H54 (cell line): ENCODE data around the gene HSPB8.

Experiments
- DNase-seq: peaks from one replicate; pipeline ENCODE4 v3.0.0; 2011; ENCODE audit warnings: low spot score, mixed read lengths; ENCODE audit not compliant: insufficient read length
- FAIRE-seq: peaks from 3 replicates; lab custom pipeline; 2011; peaks lifted over from hg19 to GRCh38; lab: Jason Lieb, UNC
- POLR2A ChIP-seq: IDR thresholded peaks from 2 replicates; pipeline ENCODE4 v1.6.1; 2011; ENCODE audit warnings: low read depth, mild to moderate bottlenecking, low read length

HSPB8 gene

DNA sequence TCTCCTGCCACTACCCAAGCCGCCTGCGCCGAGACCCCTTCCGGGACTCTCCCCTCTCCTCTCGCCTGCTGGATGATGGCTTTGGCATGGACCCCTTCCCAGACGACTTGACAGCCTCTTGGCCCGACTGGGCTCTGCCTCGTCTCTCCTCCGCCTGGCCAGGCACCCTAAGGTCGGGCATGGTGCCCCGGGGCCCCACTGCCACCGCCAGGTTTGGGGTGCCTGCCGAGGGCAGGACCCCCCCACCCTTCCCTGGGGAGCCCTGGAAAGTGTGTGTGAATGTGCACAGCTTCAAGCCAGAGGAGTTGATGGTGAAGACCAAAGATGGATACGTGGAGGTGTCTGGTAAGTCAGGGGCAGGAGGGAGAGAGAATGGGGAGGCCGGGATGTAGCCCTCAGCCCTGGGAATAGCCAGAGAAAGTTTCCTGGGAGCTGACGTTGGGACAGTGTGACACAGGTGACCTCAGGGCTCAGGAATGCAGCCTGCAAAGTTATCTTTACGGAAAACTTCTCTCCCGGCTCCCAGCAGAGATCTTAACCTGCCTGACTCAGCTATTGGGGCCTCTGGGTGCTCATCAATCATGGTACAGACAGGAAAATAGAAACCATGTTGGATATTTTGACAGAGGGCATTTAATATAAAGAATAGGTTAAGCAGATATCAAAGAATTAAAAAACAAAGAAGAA is 747 bp downstream of the HSPB8 start:
- peak; percentile 74 for DNase-seq
- TF ChIP-seq POLR2A: peak; percentile 19; the same call in 1 of the 2 replicates
- FAIRE-seq: no peak

DNA sequence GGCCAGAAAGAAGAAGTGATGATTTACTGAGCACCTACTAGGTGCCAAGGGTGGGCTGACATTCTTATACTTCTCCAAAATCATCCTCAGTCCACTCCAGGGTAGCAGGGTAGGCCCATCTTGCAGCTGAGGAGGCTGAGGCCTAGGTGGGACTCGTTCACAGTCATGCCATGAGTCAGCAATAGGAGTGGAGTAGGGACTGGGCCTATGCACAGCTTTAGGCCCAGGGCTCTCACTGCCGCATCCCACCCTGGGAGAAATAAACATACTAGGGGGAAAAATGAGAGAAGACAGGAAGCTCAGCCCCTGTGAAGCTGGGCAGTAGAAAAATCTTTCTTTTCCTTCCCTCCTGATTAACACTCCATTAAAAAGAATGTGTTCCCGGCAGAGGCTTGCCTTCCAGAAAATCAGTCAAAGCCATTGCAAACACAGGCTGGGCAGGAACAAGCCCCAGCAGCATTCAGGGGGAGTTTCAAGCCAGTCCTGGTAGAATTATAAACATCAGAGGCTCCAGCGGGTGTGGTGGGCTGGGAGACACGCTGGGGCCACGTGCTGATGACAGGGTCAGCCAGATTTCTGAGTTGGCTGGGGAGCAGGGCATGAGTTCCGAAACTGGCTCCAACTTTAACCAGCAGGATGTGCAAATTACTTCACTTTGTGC is 1.8 kb downstream of the HSPB8 start:
- peak; percentile 29 for DNase-seq
- TF ChIP-seq POLR2A: no peak
- FAIRE-seq: no peak

DNA sequence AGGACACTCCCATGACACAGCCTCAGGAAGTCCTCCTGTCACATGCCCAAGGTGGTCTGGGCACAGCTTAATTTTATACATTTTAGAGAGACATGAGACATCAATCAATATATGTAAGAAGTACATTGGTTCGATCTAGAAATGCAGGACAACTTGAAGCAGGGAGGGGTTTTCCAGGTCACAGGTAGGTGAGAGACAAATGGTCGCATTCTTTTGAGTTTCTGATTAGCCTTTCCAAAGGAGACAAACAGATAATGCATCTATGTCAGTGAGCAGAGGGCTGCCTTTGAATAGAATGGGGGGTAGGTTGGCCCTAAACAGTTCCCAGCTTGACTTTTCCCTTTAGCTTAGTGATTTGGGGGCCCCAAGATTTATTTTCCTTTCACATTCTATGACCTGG is 2.5 kb downstream of the HSPB8 start:
- DNase-seq (no peak), FAIRE-seq (no peak)

DNA sequence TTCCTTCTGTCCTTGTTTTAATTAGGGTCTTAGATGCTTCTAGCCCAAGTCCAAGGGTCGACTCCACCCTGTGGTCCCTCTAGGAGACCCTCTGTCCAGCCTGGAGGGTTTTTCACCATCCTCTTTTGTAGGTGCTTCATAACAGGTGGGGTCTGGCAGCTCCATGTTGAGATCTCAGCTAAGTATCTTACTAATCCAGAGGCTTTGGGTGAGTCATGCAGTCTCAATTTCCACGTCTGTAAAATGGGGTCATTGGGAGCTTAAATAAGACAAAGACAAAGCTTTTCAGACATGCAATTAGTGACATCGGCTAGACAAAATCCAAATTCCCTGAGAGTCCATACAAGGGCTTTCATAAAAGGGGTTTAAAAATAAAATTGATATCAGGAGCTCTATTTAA is 3.2 kb downstream of the HSPB8 start:
- TF ChIP-seq POLR2A: no peak
- no peak for FAIRE-seq
- no peak for DNase-seq

More for the DNA sequence above, 2.5 kb downstream of the HSPB8 start:
- TF ChIP-seq POLR2A: no peak

DNA sequence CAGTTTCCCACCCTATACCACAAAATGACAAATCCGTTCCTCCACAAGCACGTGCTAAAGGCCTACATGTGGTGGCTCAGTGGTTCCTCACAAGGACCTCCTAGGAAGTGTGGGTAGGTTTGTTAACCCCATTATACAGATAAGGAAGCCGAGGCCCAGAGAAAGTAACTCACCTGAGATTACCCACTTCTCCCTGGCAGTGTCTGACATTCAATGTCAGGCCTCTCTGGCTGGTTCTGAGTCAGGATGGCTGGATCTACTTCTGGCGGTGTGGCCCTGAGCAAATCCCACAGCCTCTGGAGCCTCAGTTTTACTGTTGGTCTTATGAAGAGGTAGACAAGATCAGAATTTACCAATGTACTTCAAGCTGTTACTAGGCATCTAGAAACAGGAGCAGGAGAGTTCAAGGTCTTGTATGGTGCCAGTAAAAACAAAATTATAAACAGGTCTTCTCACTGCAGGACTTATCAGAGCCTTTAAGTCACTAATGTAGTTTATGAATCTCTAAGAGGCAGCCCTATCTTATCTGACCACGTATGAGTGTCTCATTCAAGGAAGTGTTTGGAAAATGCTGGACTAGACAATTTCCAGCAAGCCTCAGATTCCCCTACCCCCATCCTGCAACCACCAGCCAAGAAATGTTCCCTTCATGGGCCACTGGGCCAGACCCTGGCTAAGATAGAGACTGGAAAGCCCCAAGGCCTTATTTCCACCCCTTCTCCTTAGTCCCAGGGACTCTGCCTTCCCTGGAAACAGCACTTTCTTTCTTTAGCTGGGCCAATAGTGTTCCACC is 4.2 kb downstream of the HSPB8 start:
- DNase-seq: no peak
- TF ChIP-seq POLR2A: no peak
- no peak for FAIRE-seq

DNA sequence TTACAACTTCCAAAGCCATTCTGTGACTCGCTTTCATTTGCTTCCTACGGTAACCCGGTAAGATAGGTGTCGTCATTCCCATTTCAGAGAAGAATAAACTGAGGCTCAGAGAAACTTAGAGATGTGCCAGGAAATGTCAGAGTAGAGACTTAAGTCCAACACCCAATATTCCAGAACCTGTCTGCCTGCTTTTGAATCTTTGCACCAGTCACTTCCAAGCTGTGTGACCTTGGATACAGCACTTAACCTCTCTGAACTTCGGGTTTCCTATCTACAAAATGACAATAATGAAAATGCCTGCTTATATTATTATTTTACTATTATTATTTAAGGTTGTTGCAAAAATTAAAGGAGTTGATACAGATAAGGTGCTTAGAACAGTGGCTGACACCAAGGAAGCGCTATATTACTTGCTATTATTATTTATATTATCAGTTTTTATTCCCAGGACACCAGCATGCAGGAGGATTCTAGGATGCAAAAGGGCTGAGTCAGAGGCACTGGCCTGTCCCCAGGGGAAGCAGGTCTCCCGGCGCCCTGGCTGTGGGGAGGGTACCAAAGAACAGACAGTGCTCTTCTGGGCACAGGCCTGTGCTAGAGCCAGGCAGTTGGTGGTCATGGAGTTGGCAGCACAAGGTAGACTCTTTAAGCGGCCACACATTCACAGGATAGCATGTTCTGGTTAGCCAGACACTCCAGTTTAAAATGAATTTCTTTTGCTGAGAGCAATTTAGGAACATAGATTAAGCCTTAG is 5.4 kb downstream of the HSPB8 start:
- DNase-seq (no peak), FAIRE-seq (no peak)
- TF ChIP-seq POLR2A: no peak

DNA sequence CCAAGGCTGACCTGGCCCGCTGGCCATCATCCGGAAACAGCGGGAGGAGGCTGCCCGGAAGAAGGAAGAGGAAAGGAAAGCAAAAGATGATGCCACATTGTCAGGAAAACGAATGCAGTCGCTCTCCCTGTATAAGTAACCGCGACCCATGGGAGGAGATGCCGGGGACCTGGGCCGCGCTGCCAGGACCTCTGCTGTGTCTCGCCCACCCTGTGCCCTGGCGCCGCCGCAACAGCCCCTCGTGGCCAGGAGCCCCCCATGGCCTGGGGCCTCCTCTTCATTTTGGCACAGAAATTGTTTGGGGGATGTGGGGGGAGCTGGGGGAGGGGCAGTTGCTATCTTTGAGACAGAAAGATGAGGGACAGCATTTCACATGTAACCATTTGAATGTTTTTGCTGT is 16.5 kb downstream of the HSPB8 start:
- FAIRE-seq: no peak
- no peak for DNase-seq
- TF ChIP-seq POLR2A: no peak

DNA sequence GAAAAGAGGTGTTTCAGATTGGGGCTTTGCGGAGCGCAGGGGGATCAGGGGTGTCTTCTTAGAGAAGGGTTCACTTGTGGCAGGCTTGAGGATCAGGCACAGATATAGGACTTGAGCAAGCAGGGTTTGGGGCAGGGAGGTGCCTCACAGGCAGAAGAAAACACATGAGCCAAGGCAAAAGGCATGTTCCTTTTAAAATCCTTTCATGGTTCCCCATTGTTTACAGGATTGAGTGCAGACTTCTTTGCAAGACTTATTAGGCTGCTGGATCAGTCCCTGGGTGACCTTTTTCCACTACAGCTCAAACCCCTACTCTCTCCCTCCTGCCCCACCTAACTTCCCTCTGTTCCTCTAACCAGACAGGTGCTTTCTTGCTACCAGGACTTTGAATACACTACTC is 19.7 kb downstream of the HSPB8 start:
- TF ChIP-seq POLR2A: no peak
- DNase-seq: no peak
- no peak for FAIRE-seq

DNA sequence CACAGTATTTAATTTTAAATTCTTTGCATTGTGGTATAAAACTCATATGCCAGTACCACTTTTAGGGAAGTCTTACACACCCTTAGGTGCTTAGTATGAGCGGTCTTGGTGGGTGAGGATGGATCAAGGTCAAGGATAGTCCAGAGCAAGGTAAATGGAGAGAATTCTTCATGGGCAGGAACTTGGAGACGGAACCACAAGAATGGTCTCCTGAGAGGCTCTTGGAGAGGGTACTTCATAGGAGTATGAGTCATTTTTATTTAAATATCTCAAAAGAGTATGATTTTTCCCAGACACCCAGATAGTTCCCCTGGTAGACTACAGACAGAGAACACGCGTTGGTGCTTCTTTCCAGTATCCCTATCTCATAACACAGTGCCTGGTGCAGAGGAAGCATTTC is 21.9 kb downstream of the HSPB8 start:
- DNase-seq (no peak), FAIRE-seq (no peak)

DNA sequence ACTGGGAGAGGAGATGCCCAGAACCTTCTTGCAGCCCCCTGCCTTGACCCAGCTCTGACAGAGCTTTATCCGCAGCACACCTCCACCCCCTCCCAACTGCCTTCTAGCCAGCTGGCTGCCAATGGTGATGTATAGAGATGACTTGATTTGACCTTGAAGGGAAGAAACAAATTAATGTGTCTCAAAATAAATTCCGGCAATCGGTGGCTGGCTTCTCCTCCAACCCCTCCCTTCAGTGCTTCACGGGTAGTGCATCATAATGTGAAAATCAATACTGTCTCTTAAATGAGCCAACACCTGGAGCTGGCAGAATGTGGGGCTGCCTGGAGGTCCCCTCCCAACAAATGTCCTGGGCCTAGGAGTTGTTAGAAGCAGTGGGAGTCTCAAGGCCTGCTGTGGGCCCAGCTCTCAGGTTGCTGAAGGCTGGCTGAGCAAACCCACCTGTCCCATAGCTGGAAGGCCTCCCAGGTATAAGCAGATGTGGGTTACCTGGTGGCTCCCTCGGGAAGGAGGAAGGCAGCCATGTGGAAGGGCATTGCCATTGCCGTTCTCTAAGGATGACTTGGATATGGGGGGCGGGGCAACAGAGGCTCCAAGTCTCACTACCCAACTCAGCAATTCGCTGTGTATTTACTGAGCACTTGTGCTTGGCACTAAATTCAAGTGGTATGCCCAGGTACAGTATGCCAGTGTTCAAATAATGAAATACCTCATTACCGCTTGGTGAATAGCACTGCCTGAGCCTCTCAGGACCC is 23.2 kb downstream of the HSPB8 start:
- FAIRE-seq (no peak), DNase-seq (no peak)
- TF ChIP-seq POLR2A: no peak

More for the DNA sequence above, 21.9 kb downstream of the HSPB8 start:
- TF ChIP-seq POLR2A: no peak

DNA sequence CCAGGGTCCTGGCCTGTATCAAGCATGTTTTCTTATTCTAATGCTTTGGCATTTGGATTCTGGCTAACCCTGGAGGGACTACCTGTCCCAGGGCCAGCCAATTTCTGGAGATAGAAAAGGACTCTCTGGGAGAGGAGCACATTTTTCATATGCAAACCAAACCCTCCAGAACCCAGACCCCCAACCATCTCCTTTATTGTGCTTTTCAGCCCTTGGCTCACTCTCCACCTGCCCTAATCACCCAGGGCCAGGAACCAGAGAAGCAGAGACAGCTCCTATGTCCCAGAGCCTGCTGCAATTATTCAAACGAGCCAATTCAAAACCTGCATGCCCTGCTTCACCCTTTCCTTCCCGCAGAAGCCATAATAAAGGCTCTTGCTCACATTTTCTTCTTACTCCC is 23.8 kb downstream of the HSPB8 start:
- DNase-seq: no peak
- no peak for TF ChIP-seq POLR2A
- no peak for FAIRE-seq

DNA sequence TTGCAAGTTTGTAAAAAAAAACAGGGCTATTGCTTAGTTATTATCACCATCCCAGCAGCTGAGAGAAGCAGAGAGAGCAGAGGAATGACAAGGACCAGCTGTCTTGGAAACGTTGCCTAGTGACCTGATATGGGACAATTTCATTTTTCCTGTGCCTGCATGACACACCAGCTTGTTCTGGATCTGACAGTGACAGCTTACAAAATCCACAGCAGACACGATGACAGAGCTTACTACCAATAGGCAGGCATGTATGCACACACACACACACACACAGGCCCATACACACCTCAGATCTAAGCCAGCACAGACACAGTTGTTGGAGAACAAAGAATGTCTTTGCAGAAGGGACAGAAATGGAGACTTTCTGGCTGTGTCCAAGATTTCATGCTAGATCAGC is 25.4 kb downstream of the HSPB8 start:
- FAIRE-seq (no peak), DNase-seq (no peak)
- no peak for TF ChIP-seq POLR2A
